Pancreas (tissue), 10 donors: ENCODE results near the gene NEMP1. TPM values are rescaled to one million over a fixed set of nuclear protein-coding genes. Genes with fewer than 3 reads are reported as not detected.
A peak's percentile ranks its signal among the peaks of the same experiment; 100 is the strongest.

Experiments used
- ATAC-seq, 4 donors: fragments of 200-7000 bp; cut with Tn5 transposase; one replicate each; pipeline versions ENCODE4 v1.8.0 to v1.9.1; 2020; ENCODE audit warnings: mild to moderate bottlenecking in 4 of 4, moderate library complexity in 4 of 4
- DNase-seq, 6 donors: peaks; one replicate each; pipeline ENCODE4 v3.0.0-alpha.2; 2020
- FAIRE-seq: peaks from 2 replicates; lab custom pipeline; 2012; peaks lifted over from hg19 to GRCh38; lab: Jason Lieb, UNC
- H3K27ac ChIP-seq, 4 donors: fragments of 200-600 bp; sonication (generic); 1 replicate in 3 of 4; 2 replicates in 1 of 4; pipeline versions ENCODE4 v1.5.0 to v1.8.0; 2020
- H3K27me3 ChIP-seq, 4 donors: fragments of 200-600 bp; one replicate each; pipeline ENCODE4 v1.8.0; 2021
- H3K36me3 ChIP-seq, 3 donors: fragments of 200-600 bp; sonication (generic) in 1 of 3; one replicate each; pipeline versions ENCODE4 v1.5.0 to v1.8.0; 2020 to 2021
- H3K4me1 ChIP-seq, 3 donors: fragments of 200-600 bp; one replicate each; pipeline ENCODE4 v1.8.0; 2021
- H3K4me3 ChIP-seq, 4 donors: fragments of 200-600 bp; sonication (generic) in 2 of 4; one replicate each; pipeline versions ENCODE4 v1.5.0 to v1.8.0; 2020 to 2021
- H3K9me3 ChIP-seq, 4 donors: fragments of 200-600 bp; one replicate each; pipeline ENCODE4 v1.8.0; 2021
- CTCF ChIP-seq, 4 donors: fragments of 200-600 bp; sonication (generic) in 3 of 4; IDR thresholded peaks; one replicate each; pipeline versions ENCODE4 v1.5.0 to v1.8.0; 2021; ENCODE audit warnings: antibody characterized with exemption in 4 of 4
- WGBS, 2 donors: extraction: QIAGEN DNeasy Blood & Tissue Kit; methylation state at CpG; one replicate each; pipeline ENCODE4 v1.1.7; 2013; 5-methylcytosine and 5-hydroxymethylcytosine counted together
- intact Hi-C, 3 donors: fragments of 100-400 bp; cut with DNase I; formaldehyde crosslinking; loops; one replicate each; pipeline versions ENCODE4 v1.11.1 to v1.14.2; 2022
- polyA plus RNA-seq, 2 donors: library from polyadenylated mRNA; stranded (reverse); fragments of 200-250 nt; gene quantifications; one replicate each; pipeline ENCODE4 v1.2.3, GENCODE V29; 2013
- total RNA-seq, 6 donors: library from RNA; stranded (reverse); fragmentation: NEBNext Ultra II Directional in 4 of 6; extraction: Animal tissue kit (Norgen Biotek cat#: 25700) in 4 of 6; gene quantifications; one replicate each; pipeline versions ENCODE4 v1.2.1 to v1.2.4, GENCODE V29; 2021 to 2023
- donor health status: healthy with polysubstance abuse.
- donor health status: DM: no; HTN: no; CAD: no; lungs with moderate emphysema.
- donor health status: DM: no; HTN: no; CAD: no.
- donor health status: control.
- donor health status: control.
- donor health status: Bipolar disorder and iron deficiency.
- donor health status: DM: yes; HTN: yes; CAD: no.
- donor health status: DM: no; HTN: no; CAD: no.
- donor health status: DM: no; HTN: no; CAD: no.
- donor health status: DM: yes; HTN: yes; CAD: no.

Gene NEMP1
- total and polyA plus RNA-seq, 8 donors, result 1.1 to 5.7 (median 3.4) TPM

GRCh38 chr12:57087691-57088353 is 9.2 kb upstream of the NEMP1 start:
- no peak for FAIRE-seq
- H3K27me3 ChIP-seq, result no peaks in the 10 kb centered on the region
- no peak for TF ChIP-seq CTCF (IDR thresholded peaks at IDR 0.05)
- H3K36me3 ChIP-seq, result no peaks in the 10 kb centered on the region
- 0% methylated on average over 35 to 37 of the region's 37 CpGs for WGBS, 2 donors
- ATAC-seq, result peak; percentile 56 to 70 (median 62)
- intact Hi-C loops, result no loop called here
- peaks cover 0 to 6% (median 0%) of the 10 kb centered on the region in 3 donors for H3K4me1 ChIP-seq
- peak overlapping the region; percentile 91 to 98 (median 94) for H3K27ac ChIP-seq
- H3K4me3 ChIP-seq, result peak overlapping the region; percentile 46 to 89 (median 70)
- DNase-seq, result peak; percentile 82 to 91 (median 85)
- no peaks in the 10 kb centered on the region for H3K9me3 ChIP-seq

GRCh38 chr12:57087010-57087690 is 8.6 kb upstream of the NEMP1 start:
- H3K4me3 ChIP-seq, result peak overlapping the region; percentile 46 to 89 (median 70)
- DNase-seq (peak; percentile 76 to 87 (median 86)), FAIRE-seq (no peak), ATAC-seq (peak; percentile 30 to 67 (median 52))
- H3K9me3 ChIP-seq, result no peaks in the 10 kb centered on the region
- WGBS, 2 donors, result 0% methylated on average over 50 to 52 of the region's 52 CpGs
- intact Hi-C loops, result no loop called here
- H3K27me3 ChIP-seq, result no peaks in the 10 kb centered on the region
- H3K4me1 ChIP-seq, result peaks cover 0 to 6% (median 0%) of the 10 kb centered on the region in 3 donors
- peak overlapping the region; percentile 91 to 98 (median 94) for H3K27ac ChIP-seq
- H3K36me3 ChIP-seq, result no peaks in the 10 kb centered on the region
- TF ChIP-seq CTCF (IDR thresholded peaks at IDR 0.05), result no peak

- Histone ChIP-seq H3K27ac (peak overlapping the region; percentile 91 to 98 (median 94)), H3K4me3 (peak overlapping the region; percentile 46 to 89 (median 70)), H3K4me1 (peaks cover 0 to 6% (median 0%) of the 10 kb centered on the region in 3 donors), H3K36me3 (no peaks in the 10 kb centered on the region), H3K9me3 (no peaks in the 10 kb centered on the region), H3K27me3 (no peaks in the 10 kb centered on the region)
- intact Hi-C loops, result no loop called here
- FAIRE-seq (no peak), ATAC-seq (peak in 2 of 4 donors; percentile 5 to 6), DNase-seq (peak in 4 of 6 donors; percentile 48 to 66 (median 54))
- WGBS, 2 donors, result 1% methylated on average over 14 of the region's 14 CpGs
- TF ChIP-seq CTCF (IDR thresholded peaks at IDR 0.05), result no peak
These were observed 8.0 kb upstream of the NEMP1 start for GRCh38 chr12:57086493-57087009.

- H3K4me3 ChIP-seq, result no peak overlapping the region
These were observed 7.5 kb upstream of the NEMP1 start for GRCh38 chr12:57085999-57086492.

More at GRCh38 chr12:57085999-57086492, 7.5 kb upstream of the NEMP1 start:
- H3K9me3 ChIP-seq, result no peaks in the 10 kb centered on the region
- no peaks in the 10 kb centered on the region for H3K36me3 ChIP-seq
- H3K4me1 ChIP-seq, result peaks cover 0 to 6% (median 0%) of the 10 kb centered on the region in 3 donors
- WGBS, 2 donors, result 47 to 53% methylated on average over 12 of the region's 12 CpGs
- H3K27me3 ChIP-seq, result no peaks in the 10 kb centered on the region
- no peak for TF ChIP-seq CTCF (IDR thresholded peaks at IDR 0.05)
- FAIRE-seq (no peak), ATAC-seq (no peak), DNase-seq (peak in 2 of 6 donors; percentile 5 to 51)
- intact Hi-C loops, result no loop called here
- peak overlapping the region in 3 of 4 donors; percentile 42 to 98 (median 94) for H3K27ac ChIP-seq
